ENCODE data around the gene MGMT.

GRCh38 chr10:129568583-129569344 is 101.7 kb downstream of the MGMT start:
- no peak for TF ChIP-seq CREB1 (CRISPR knock-in tag; IDR thresholded peaks at IDR 0.05; ENCODE audit: low read depth)
- TF ChIP-seq ETS1 (IDR thresholded peaks at IDR 0.05) = no peak
- TF ChIP-seq CTCF (conservative IDR thresholded peaks at IDR 0.05; ENCODE audit: low read depth in 2 of 2) = no peak
